KG1 (cell line): ENCODE data around the gene JPH4.

Source experiments
- DNase-seq: peaks from one replicate; lab custom pipeline; 2025; lab: John Stamatoyannopoulos, UW

The JPH4 gene

GRCh38 chr14:23525611-23526010 lies 53.0 kb downstream of the JPH4 start:
- DNase-seq: no peak

- DNase-seq: no peak
Measured at GRCh38 chr14:23524954-23525353, 53.6 kb downstream of the JPH4 start.

DNA sequence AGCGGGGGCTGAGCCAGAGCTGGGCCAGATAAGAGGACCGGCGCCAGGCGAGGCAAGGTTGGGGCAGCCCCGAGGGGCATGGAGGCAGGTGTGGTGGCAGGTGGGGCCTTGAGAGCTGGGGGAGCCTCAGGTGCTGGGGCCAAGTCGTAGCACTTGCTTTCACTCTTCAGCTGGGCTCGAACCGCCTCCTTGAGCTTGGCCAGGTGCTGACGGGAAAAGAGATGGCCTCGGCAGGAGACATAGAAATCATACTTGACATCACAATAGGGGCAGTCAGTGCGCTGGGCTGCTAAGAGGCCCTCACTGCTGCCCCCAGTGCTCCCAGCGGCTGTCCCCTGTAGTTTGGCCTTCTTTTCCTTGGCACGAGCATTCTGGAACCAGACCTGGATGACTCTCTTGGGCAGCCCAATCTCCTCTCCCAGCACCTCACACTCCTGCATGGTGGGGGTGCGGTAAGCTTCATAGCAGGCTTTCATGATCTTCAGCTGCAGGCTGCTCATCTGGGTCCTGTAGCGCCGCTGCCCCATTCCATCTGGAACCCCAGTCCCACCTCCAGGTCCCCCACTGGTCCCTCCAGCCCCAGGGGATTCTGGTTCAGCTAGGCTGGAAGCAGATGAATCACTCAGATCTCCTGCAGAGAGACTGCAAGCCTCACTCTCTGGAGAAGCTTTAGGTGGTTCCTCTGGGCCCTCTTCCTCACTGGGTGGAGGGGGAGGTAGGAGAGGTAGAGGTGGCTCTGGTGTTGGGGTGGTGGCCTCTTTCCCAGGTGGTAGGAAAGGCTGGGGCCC lies 55.2 kb downstream of the JPH4 start:
- DNase-seq: no peak

DNA sequence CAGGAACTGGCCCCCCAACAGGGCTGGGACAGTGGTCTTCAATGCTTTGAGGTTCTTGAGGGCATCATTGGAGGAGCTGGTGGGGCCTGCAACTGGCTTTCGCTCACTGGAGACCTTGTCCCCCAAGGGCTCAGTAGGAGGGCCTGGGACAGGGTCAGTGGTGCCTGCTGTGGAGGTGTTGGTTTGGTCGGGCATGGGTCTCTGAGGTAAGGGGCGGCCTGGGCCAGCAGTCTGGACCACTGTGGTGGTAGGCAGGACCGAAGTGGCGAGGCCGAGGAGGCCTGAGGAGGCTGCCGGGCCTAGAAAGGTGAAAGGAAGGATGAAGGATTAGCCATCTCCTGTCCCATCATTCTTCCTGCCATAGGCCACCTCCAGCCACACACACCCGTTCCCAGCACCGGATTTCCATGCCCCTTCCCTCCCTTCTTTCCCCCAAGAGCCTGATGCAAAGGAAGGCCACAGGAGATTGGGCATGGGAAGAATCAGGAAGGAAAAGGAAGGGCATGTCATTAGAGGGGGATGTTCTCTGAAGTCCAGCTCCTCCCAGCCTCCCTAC lies 55.9 kb downstream of the JPH4 start:
- no peak for DNase-seq

- no peak for DNase-seq
Measured at GRCh38 chr14:23521785-23522640, 56.6 kb downstream of the JPH4 start.

DNA sequence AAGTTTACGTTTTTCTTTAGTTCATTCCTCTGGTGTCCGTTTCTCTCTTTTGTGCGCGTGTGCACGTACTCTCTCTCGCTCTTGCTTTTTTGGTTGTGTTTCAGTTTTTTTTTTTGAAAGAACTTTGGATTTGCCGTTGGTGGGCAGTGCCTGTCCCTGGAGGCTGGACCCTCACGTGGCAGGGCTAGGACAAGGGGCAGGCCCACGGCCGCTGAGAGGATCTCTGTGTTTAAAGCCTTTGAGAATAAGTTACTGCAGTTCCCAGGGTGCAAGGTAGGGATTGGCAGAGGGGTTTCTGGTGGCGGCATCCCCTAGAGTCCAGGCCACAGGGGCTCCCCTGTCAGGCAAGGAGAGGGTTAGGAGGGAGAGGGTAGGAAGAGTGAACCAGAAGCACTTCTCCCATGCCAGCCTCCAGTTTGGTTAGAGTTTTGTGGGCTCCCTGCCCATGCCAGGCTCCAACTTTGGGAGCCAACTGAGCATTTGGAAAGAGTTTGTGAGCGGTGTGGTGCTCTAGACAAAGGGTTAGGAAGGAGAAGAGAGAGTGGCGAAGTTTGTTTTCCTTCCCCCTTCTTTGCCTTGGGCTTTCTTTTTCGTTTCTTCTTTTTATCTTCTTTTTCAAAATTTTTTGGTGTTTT lies 57.6 kb downstream of the JPH4 start:
- no peak for DNase-seq

- no peak for DNase-seq
Measured at GRCh38 chr14:23518709-23519108, 59.9 kb downstream of the JPH4 start.
